TTC549 (cell line): Measurements from ENCODE around the gene SLC10A6.

Experiments
- FAIRE-seq: peaks from 2 replicates; lab custom pipeline; 2012; peaks lifted over from hg19 to GRCh38; lab: Jason Lieb, UNC

The SLC10A6 gene

GRCh38 chr4:86846921-86847320 lies 2.3 kb downstream of the SLC10A6 start:
- no peak for FAIRE-seq

- FAIRE-seq, result no peak
These were observed 3.6 kb downstream of the SLC10A6 start for GRCh38 chr4:86845593-86845992.

GRCh38 chr4:86841309-86841708 lies 7.9 kb downstream of the SLC10A6 start:
- FAIRE-seq, result no peak

GRCh38 chr4:86840858-86841257 lies 8.3 kb downstream of the SLC10A6 start:
- no peak for FAIRE-seq

- no peak for FAIRE-seq
These were observed 11.3 kb downstream of the SLC10A6 start for GRCh38 chr4:86837691-86838503.

GRCh38 chr4:86835677-86836076 lies 13.5 kb downstream of the SLC10A6 start:
- FAIRE-seq, result no peak

GRCh38 chr4:86834901-86835300 lies 14.3 kb downstream of the SLC10A6 start:
- no peak for FAIRE-seq

GRCh38 chr4:86833615-86834014 lies 15.6 kb downstream of the SLC10A6 start:
- no peak for FAIRE-seq

- no peak for FAIRE-seq
These were observed 17.7 kb downstream of the SLC10A6 start for GRCh38 chr4:86831262-86832130.

GRCh38 chr4:86825511-86825910 lies 23.7 kb downstream of the SLC10A6 start:
- FAIRE-seq, result no peak

- no peak for FAIRE-seq
These were observed 27.0 kb downstream of the SLC10A6 start for GRCh38 chr4:86822136-86822535.

- FAIRE-seq, result no peak
These were observed 28.0 kb downstream of the SLC10A6 start for GRCh38 chr4:86821151-86821550.

GRCh38 chr4:86819561-86819960 lies 29.6 kb downstream of the SLC10A6 start:
- FAIRE-seq, result no peak

- FAIRE-seq, result no peak
These were observed 30.3 kb downstream of the SLC10A6 start for GRCh38 chr4:86818841-86819240.

GRCh38 chr4:86818211-86818610 lies 31.0 kb downstream of the SLC10A6 start:
- no peak for FAIRE-seq

GRCh38 chr4:86816501-86817273 lies 32.5 kb downstream of the SLC10A6 start:
- no peak for FAIRE-seq

- FAIRE-seq, result no peak
These were observed 33.5 kb downstream of the SLC10A6 start for GRCh38 chr4:86815653-86816052.

GRCh38 chr4:86810847-86811246 lies 38.3 kb downstream of the SLC10A6 start:
- no peak for FAIRE-seq

- no peak for FAIRE-seq
These were observed 39.4 kb downstream of the SLC10A6 start for GRCh38 chr4:86809809-86810208.

GRCh38 chr4:86791126-86791525 lies 58.1 kb downstream of the SLC10A6 start:
- FAIRE-seq, result no peak

GRCh38 chr4:86788826-86789225 lies 60.4 kb downstream of the SLC10A6 start:
- FAIRE-seq, result no peak

- no peak for FAIRE-seq
These were observed 71.0 kb downstream of the SLC10A6 start for GRCh38 chr4:86778175-86778574.

GRCh38 chr4:86775061-86775460 lies 74.1 kb downstream of the SLC10A6 start:
- no peak for FAIRE-seq
